Measurements from ENCODE around the gene CMTM8.

Gene CMTM8

GRCh38 chr3:32283304-32283703, 44.8 kb downstream of the CMTM8 start:
- no peak for TF ChIP-seq SNAI2 (CRISPR knock-in tag; IDR thresholded peaks at IDR 0.05)
- no peak for TF ChIP-seq GLIS3 (CRISPR knock-in tag; IDR thresholded peaks at IDR 0.05)
- no peak for TF ChIP-seq ARNTL (CRISPR knock-in tag; IDR thresholded peaks at IDR 0.05; ENCODE audit: borderline replicate concordance, low read depth)
- TF ChIP-seq ZNF70 (CRISPR knock-in tag; IDR thresholded peaks at IDR 0.05), result no peak
- no peak for TF ChIP-seq ESRRG (CRISPR knock-in tag; IDR thresholded peaks at IDR 0.05)
- TF ChIP-seq CSRNP3 (CRISPR knock-in tag; IDR thresholded peaks at IDR 0.05), result no peak
- ATAC-seq, result no peak

GRCh38 chr3:32284443-32285212, 46.1 kb downstream of the CMTM8 start:
- TF ChIP-seq GLIS3 (CRISPR knock-in tag; IDR thresholded peaks at IDR 0.05) (no peak), PPARA (CRISPR knock-in tag; IDR thresholded peaks at IDR 0.05; ENCODE audit: borderline replicate concordance) (no peak), ZNF565 (CRISPR knock-in tag; conservative IDR thresholded peaks at IDR 0.05; ENCODE audit: low read depth) (no peak), PATZ1 (CRISPR knock-in tag; IDR thresholded peaks at IDR 0.05; ENCODE audit: borderline replicate concordance) (no peak), ZNF8 (CRISPR knock-in tag; IDR thresholded peaks at IDR 0.05) (no peak), ZFP30 (CRISPR knock-in tag; IDR thresholded peaks at IDR 0.05) (no peak), SNAI2 (CRISPR knock-in tag; IDR thresholded peaks at IDR 0.05) (no peak), ISL1 (CRISPR knock-in tag; IDR thresholded peaks at IDR 0.05) (no peak), BACH2 (CRISPR knock-in tag; IDR thresholded peaks at IDR 0.05; ENCODE audit: borderline replicate concordance) (no peak), CREB5 (CRISPR knock-in tag; IDR thresholded peaks at IDR 0.05; ENCODE audit: low read depth) (no peak), CSRNP3 (CRISPR knock-in tag; IDR thresholded peaks at IDR 0.05) (no peak), ARNTL (CRISPR knock-in tag; IDR thresholded peaks at IDR 0.05; ENCODE audit: borderline replicate concordance, low read depth) (no peak), POU6F1 (CRISPR knock-in tag; IDR thresholded peaks at IDR 0.05; ENCODE audit: borderline replicate concordance, low read depth) (no peak)
- ATAC-seq, result no peak

GRCh38 chr3:32285891-32286290, 47.4 kb downstream of the CMTM8 start:
- no peak for ATAC-seq

More at GRCh38 chr3:32285891-32286290, 47.4 kb downstream of the CMTM8 start:
- TF ChIP-seq ZFP3 (CRISPR knock-in tag; IDR thresholded peaks at IDR 0.05) (no peak), BACH2 (CRISPR knock-in tag; IDR thresholded peaks at IDR 0.05; ENCODE audit: borderline replicate concordance) (no peak), ZNF8 (CRISPR knock-in tag; IDR thresholded peaks at IDR 0.05) (no peak), CREB5 (CRISPR knock-in tag; IDR thresholded peaks at IDR 0.05; ENCODE audit: low read depth) (no peak), OSR1 (CRISPR knock-in tag; IDR thresholded peaks at IDR 0.05) (no peak), SNAI2 (CRISPR knock-in tag; IDR thresholded peaks at IDR 0.05) (no peak), PATZ1 (CRISPR knock-in tag; IDR thresholded peaks at IDR 0.05; ENCODE audit: borderline replicate concordance) (no peak), GLIS3 (CRISPR knock-in tag; IDR thresholded peaks at IDR 0.05) (no peak), POU6F1 (CRISPR knock-in tag; IDR thresholded peaks at IDR 0.05; ENCODE audit: borderline replicate concordance, low read depth) (no peak), RARB (CRISPR knock-in tag; IDR thresholded peaks at IDR 0.05) (no peak), ESRRG (CRISPR knock-in tag; IDR thresholded peaks at IDR 0.05) (no peak), CSDC2 (CRISPR knock-in tag; IDR thresholded peaks at IDR 0.05) (no peak), ZNF565 (CRISPR knock-in tag; conservative IDR thresholded peaks at IDR 0.05; ENCODE audit: low read depth) (no peak)

Measured in SK-N-SH treated with all-trans-retinoic acid at 6 μM for 48 hours (cell line).